KG1 (cell line): ENCODE measurements around the gene RTN4RL1.

Experiments
- DNase-seq: peaks from one replicate; lab custom pipeline; 2025; lab: John Stamatoyannopoulos, UW

Gene RTN4RL1

GRCh38 chr17:1894753-1895339 is 130.3 kb downstream of the RTN4RL1 start:
- DNase-seq = no peak

GRCh38 chr17:1890758-1891450 is 134.2 kb downstream of the RTN4RL1 start:
- DNase-seq = no peak

- no peak for DNase-seq
Measured at GRCh38 chr17:1888741-1889140, 136.4 kb downstream of the RTN4RL1 start.
